ENCODE data around the gene RAD51B. TPM values are rescaled to one million over a fixed set of nuclear protein-coding genes. Genes with fewer than 3 reads are reported as not detected.
"Not testable (repeated sequence)": the region's sequence is repeated elsewhere in the genome, so short reads cannot be mapped to it uniquely, and the experiment has no call there.

The RAD51B gene
- total and polyA plus RNA-seq, 2 experiments from 2014 or later, result 10.1 to 18.0 TPM

GRCh38 chr14:68661226-68662225 lies 841.9 kb downstream of the RAD51B start:
- H3K79me2 ChIP-seq, result no peaks in the 10 kb centered on the region
- H3K36me3 ChIP-seq (replicated peaks; ENCODE audit: insufficient read depth, low read depth), result no peaks in the 10 kb centered on the region
- H3K4me2 ChIP-seq, result no peak overlapping the region
- no peak for DNase-seq (ENCODE audit: low spot score)
- no peaks in the 10 kb centered on the region for H3K27me3 ChIP-seq
- TF ChIP-seq EZH2phosphoT487 (IDR thresholded peaks at IDR 0.05; ENCODE audit: low read depth, severe bottlenecking, unreplicated experiment) (no peak), EZH2 (IDR thresholded peaks at IDR 0.05; ENCODE audit: borderline replicate concordance) (no peak)
- H2AFZ ChIP-seq, result no peak overlapping the region
- H3K4me3 ChIP-seq, result no peak overlapping the region
- no peaks in the 10 kb centered on the region for H3K9me3 ChIP-seq (ENCODE audit: low read depth)
- H3K4me1 ChIP-seq (ENCODE audit: insufficient read depth), result peaks cover 21% of the 10 kb centered on the region
- H3K27ac ChIP-seq, result no peak overlapping the region
- 81% methylated on average over 14 of the region's 14 CpGs for WGBS (ENCODE audit: low lambda C conversion rate, missing lambda C conversion rate)
- H3K9me2 ChIP-seq (replicated peaks; ENCODE audit: insufficient read depth), result no peaks in the 10 kb centered on the region
- no peaks in the 10 kb centered on the region for H4K20me1 ChIP-seq (ENCODE audit: insufficient read depth, poor library complexity, severe bottlenecking)

- no peaks in the 10 kb centered on the region for H3K9me2 ChIP-seq (replicated peaks; ENCODE audit: insufficient read depth)
- 75% methylated on average over 3 of the region's 3 CpGs for WGBS (ENCODE audit: low lambda C conversion rate, missing lambda C conversion rate)
- peaks cover 28% of the 10 kb centered on the region for H3K4me1 ChIP-seq (ENCODE audit: insufficient read depth)
- no peaks in the 10 kb centered on the region for H3K36me3 ChIP-seq (replicated peaks; ENCODE audit: insufficient read depth, low read depth)
- no peak for TF ChIP-seq EZH2 (IDR thresholded peaks at IDR 0.05; ENCODE audit: borderline replicate concordance)
- no peak overlapping the region for H3K27ac ChIP-seq
- H3K4me3 ChIP-seq, result no peak overlapping the region
- no peaks in the 10 kb centered on the region for H3K27me3 ChIP-seq
- H3K9me3 ChIP-seq (ENCODE audit: low read depth), result no peaks in the 10 kb centered on the region
- DNase-seq (ENCODE audit: low spot score), result no peak
- H4K20me1 ChIP-seq (ENCODE audit: insufficient read depth, poor library complexity, severe bottlenecking), result no peaks in the 10 kb centered on the region
- H2AFZ ChIP-seq, result no peak overlapping the region
- H3K79me2 ChIP-seq, result no peaks in the 10 kb centered on the region
- no peak overlapping the region for H3K4me2 ChIP-seq
These were observed 842.8 kb downstream of the RAD51B start for GRCh38 chr14:68662392-68662791.

GRCh38 chr14:68662826-68663225 lies 843.2 kb downstream of the RAD51B start:
- not testable (repeated sequence) for H3K36me3 ChIP-seq (replicated peaks; ENCODE audit: insufficient read depth, low read depth); H3K4me2 ChIP-seq; H3K27ac ChIP-seq; DNase-seq (ENCODE audit: low spot score); H4K20me1 ChIP-seq (ENCODE audit: insufficient read depth, poor library complexity, severe bottlenecking); H3K9me3 ChIP-seq (ENCODE audit: low read depth); H3K27me3 ChIP-seq; H3K4me3 ChIP-seq; H3K79me2 ChIP-seq; H2AFZ ChIP-seq; H3K9me2 ChIP-seq (replicated peaks; ENCODE audit: insufficient read depth)
- H3K4me1 ChIP-seq (ENCODE audit: insufficient read depth), result peaks cover 33% of the 10 kb centered on the region
- WGBS (ENCODE audit: low lambda C conversion rate, missing lambda C conversion rate), result 82% methylated on average over 6 of the region's 6 CpGs

- H3K36me3 ChIP-seq (replicated peaks; ENCODE audit: insufficient read depth, low read depth), result no peaks in the 10 kb centered on the region
These were observed 844.0 kb downstream of the RAD51B start for GRCh38 chr14:68663385-68664076.

More at GRCh38 chr14:68663385-68664076, 844.0 kb downstream of the RAD51B start:
- Histone ChIP-seq H3K9me2 (replicated peaks; ENCODE audit: insufficient read depth) (no peaks in the 10 kb centered on the region), H3K4me1 (ENCODE audit: insufficient read depth) (peaks cover 34% of the 10 kb centered on the region), H3K27me3 (no peaks in the 10 kb centered on the region), H3K4me2 (no peak overlapping the region), H3K79me2 (no peaks in the 10 kb centered on the region), H3K9me3 (ENCODE audit: low read depth) (no peaks in the 10 kb centered on the region), H2AFZ (no peak overlapping the region), H3K4me3 (no peak overlapping the region), H4K20me1 (ENCODE audit: insufficient read depth, poor library complexity, severe bottlenecking) (no peaks in the 10 kb centered on the region), H3K27ac (no peak overlapping the region)
- no peak for DNase-seq (ENCODE audit: low spot score)
- TF ChIP-seq EZH2 (IDR thresholded peaks at IDR 0.05; ENCODE audit: borderline replicate concordance) (no peak), EZH2phosphoT487 (IDR thresholded peaks at IDR 0.05; ENCODE audit: low read depth, severe bottlenecking, unreplicated experiment) (no peak), CTCF (IDR thresholded peaks at IDR 0.05; ENCODE audit: poor library complexity) (no peak)
- 92% methylated on average over 9 of the region's 9 CpGs for WGBS (ENCODE audit: low lambda C conversion rate, missing lambda C conversion rate)

Measured in hepatocyte (in vitro differentiated cells).